Fibroblast of the conjunctiva (primary cell): ENCODE data around the gene HARS1.
"Not testable (repeated sequence)": the region's sequence is repeated elsewhere in the genome, so short reads cannot be mapped to it uniquely, and the experiment has no call there.

ENCODE experiments used
- DNase-seq: peaks from one replicate; pipeline ENCODE4 v3.0.0-alpha.2; 2010; ENCODE audit warnings: low read depth

The HARS1 gene

DNA sequence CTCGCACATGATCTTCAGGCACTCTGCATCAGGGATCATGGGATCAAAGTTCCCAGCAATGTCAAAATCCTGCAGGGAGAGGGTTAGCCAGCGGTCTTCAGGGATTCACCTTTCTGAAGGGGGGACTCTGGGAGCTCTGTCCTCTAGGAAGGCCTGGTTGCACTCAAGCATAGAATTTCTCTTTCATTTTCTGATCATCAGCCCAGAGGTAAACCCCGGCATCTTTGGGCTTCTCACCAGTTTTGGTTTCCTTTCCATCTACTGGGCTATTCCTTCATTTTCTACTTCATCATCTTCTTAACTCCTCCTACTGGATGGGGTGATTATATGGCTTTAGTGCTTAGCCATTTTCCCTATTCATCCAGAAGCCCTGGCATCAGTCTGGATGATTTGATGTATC is 13.2 kb downstream of the HARS1 start:
- no peak for DNase-seq

DNA sequence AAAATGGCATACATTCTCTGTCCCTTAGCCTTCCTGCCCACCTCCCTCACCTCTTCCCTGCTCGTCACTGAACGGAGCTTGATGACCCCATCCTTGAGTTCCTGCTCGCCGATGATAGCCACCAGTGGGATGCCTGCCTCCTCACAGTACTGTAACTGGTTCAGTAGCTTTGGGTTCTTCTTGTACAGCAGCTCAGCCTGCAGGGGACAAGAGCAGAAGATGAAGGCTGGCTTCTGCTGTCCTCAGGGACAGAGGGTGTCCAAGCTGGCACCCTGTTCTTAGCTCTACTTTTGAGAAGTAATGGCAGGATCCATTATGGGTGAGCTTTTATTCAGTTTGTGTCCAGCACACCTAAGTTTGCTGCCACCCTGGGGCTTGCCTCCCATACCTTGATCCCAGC is 16.5 kb downstream of the HARS1 start:
- DNase-seq, result no peak

DNA sequence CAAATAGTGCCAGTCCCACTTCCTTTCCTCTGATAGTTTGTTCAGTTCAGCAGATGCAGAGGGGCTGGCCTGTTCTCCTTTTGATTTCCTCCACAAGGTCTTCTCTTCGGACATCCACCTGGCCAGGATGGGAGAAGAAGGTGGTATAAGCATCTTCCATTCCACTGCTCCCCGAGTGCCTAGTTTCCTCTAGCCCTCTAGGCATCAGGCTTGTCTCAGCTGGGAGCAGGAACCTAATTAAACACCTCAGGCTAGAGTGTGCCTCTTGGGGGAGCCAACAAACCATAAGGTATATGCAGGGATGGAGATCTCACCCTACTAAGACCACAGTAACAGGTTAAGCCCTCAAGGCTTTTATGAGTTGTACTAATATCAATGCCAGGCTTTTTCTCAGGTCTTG is 17.0 kb downstream of the HARS1 start:
- no peak for DNase-seq

DNA sequence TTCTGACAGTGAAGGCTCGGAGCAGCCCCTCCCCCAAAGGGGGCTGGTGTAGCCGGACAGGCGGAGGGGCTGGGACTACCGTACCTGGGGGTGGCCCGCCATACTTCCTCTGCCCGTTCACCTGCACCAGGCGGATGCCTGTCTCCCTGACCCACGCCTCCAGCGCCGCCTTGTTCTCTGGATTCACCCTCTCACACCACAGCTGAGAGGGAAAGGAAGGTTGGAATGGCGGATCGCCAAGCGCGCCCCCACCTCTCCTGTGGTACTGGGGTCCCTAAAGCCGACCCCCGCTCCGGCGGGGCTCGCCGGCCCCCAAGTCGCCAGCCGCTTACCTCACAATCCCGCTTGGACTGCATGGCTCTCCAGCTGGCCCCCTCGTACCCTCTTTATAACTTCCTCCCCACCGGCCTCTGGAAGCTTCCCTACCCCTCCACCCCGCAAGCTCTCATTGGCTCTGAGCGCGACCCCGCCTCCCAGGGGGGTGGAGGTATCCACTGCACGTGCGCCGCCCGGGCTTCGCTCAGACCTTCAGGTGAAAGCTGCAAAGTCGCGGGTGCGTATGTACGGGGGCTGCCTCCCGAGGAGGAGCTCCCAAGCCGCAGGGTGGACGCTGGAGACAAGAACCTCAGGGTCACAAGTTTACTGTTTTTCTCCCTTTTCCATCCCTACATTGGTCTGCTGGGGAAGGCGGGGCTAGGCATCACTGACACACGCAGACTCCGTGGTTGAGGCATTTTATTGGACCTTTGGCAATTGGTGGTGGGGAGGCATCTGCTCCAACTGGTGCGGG is 17.8 kb downstream of the HARS1 start, which contains the start of gene DND1:
TSS of gene DND1 (minus strand) at position 390 of the 790 bp plus-strand sequence. CDS start at position 356, 34 bp downstream.
- DNase-seq, result no peak

DNA sequence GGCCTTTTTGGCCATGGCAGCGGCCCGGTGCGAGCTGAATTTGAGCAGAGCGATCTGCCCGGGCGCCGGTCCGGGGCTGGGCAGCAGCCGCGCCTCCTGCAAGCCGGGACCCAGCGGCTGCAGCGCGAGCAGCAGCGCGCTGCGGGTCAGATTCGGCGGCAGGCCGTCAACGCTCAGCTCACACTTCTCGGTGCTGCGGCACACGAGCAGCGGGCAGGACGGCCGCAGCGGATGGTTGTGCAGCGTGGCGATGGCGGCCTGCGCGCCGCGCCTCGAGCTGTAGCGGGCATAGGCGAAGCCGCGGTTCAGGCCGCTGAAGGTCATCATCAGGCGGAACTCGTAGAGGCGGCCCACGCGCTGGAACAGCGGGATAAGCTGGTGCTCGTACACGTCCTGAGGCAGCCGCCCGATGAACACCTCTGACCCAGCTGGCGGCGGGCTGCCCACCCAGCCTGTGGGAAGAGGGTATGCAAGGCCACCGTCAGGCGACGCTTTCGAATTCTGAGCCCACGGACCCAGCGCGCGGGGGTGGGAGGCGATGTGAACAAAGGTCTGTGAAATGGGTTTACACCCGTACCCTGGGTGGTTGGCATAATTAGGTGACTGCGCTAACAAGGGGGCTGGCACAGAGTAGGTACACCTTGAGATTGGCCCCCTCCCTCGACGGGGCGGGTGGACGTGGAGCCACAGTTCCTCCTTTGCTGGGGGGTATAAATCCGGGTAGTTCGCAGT is 18.5 kb downstream of the HARS1 start:
- DNase-seq, result no peak

DNA sequence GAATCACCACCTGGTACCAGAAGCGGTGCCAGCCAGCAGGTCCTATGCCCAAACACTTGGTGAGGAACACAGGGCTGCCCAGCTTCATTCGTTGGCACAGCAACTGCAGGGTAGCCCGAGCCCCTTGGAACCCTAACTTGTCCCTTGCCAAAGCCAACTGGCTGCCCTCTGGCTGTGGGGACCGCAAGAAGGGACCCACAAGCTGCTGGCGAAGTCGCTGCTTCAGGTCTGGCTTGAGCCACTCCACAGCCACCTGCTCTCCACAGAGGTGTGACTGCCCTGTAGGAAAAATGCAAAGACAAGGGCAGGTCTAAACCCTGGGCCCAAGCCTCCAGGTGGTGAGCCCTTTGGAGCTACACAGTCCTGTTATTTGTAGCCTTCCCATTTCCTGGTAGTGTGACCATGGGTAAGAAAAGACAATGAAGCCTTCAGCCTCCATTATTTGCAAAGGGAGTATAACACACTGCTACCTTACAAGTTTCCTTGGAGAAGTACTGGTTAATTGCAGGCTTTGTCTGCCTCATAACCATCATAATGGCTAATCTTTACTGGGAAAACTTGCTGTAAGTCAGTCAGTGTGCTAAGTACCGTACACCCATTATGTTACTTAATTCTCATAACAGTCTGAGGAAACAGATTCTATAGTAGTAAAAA is 19.6 kb downstream of the HARS1 start:
- DNase-seq, result no peak

DNA sequence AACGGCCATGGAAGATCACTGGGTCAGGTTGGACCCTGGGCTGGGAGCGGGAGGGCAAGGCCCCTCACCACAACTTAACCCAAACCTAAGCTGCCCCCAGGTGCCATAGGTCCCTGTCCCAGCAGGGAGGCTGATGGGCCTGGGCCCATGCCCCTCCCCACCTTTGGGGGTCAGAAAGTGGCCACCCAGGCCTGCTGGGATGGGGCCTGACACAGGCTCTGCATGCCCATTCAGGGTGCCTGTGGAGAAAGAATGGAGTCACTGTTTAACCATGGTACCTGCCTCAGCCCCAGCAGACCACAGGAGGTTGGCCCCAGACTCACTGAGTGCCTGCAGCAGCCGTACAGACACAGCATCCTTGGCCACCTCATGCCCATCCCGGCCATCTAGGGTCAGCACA is 20.1 kb downstream of the HARS1 start:
- not testable (repeated sequence) for DNase-seq

DNA sequence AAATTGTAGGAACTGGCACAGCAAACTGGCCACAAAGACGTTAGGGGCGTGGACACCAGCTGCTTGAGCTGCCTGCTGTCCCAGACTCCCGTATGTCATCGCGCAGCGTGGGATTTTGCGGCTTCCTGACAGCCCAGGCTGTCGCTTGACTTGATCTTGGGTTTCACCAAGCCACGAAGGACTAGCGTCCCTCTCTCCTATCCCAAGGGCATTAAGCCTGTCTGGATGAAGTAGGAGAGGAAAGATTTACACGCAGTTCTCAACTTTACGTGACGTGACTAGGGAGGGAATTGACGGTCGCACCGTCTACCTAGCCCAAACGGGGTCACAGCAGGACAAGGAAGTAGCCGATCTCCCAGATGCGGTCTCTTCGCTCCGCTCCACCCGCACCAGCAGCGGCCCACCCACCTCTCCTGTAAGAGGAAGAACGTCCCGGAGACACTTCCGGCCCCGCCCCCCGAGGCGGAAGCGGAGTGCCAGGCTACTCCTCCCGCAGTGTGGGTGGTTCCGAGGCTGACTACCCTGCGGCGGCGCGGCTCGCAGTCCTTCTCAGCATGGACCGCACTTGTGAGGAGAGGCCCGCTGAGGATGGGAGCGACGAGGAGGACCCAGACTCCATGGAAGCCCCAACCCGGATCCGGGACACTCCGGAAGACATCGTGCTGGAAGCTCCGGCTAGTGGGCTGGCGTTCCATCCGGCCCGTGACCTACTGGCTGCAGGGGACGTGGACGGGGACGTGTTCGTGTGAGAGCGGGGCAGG is 26.6 kb downstream of the HARS1 start, which contains the start of gene WDR55:
TSS of gene WDR55 (plus strand) at position 546 of the 761 bp plus-strand sequence. CDS start at position 555, 9 bp downstream.
- DNase-seq, result peak; percentile 76

DNA sequence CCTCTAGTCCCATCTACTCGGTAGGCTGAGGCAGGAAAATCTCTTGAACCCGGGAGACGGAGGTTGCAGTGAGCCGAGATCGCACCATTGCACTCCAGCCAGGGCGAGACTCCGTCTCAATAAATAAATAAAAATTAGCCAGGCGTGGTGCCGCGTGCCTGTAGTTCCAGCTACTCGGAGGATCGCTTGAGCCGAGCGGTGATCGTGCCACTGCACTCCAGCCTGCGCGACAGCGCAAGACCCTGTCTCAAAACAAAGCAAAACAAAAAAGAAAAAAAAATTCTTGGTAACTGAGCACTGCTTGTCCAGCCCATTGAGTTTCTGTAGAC is 27.2 kb downstream of the HARS1 start:
- no peak for DNase-seq

DNA sequence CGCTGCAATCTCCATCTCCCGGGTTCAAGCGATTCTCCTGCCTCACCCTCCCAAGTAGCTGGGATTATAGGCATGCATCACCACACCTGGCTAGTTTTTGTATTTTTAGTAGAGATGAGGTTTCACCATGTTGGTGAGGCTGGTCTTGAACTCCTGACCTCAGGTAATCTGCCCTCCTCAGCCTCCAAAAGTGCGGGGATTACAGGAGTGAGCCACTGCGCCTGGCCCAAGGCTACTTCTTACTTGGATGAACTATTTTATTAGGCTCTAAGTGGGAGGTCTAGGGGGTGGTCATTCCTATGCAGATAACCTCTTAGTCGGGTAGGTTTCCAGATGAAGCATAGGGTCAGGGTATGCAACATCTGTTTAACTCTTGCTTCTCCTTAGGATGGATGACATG is 30.8 kb downstream of the HARS1 start:
- not testable (repeated sequence) for DNase-seq

DNA sequence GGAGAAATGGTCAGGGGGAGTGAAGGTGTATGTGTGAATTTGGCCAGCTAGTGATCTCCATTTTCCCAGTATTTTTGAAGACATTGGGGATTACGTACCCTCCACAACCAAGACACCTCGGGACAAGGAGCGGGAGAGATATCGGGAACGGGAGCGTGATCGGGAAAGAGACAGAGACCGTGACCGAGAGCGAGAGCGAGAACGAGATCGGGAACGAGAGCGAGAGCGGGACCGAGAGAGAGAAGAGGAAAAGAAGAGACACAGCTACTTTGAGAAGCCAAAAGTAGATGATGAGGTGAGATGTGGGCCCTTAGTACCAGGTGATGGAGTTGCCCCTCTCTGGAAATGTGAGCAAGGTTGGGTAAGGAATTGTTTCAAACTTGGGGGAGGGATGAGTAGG is 32.3 kb downstream of the HARS1 start:
- DNase-seq, result no peak

DNA sequence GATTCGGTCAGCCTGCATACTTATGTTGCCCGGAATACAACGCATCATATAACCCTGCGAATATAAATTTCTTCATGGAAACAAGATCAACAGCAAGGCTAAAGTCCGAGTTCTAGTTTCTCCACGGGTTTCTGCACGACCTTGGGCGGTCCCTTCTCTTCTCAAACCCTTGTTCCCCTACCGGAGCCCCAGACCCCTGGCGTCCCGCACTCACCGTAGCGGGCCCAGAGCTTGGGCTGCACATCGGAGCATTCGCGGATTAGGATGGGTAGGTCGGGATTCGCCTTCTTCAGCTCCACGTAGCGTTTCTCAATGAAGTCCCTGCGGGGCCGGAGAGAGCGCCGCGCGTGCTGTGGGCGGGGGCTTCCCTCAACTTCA is 44.1 kb downstream of the HARS1 start:
- no peak for DNase-seq

DNA sequence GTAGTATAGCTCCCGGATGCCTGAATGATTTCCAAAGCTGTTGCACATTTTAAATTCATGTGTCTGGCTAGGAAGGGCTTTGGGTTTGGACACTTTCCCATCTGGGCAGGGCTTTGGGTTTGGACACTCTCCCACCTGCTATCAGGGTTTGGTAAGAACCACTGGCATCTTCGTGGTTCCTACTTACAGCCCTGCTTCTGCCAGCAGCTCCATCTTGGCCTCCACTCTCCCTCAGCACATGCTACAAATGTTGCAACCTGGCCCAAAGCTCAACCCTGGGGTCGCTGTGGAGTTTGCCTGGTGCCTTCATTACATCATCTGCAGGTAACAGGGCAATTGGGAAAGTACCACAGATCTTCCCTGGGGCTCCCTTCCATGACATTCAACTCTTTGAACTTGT is 48.5 kb downstream of the HARS1 start:
- no peak for DNase-seq

DNA sequence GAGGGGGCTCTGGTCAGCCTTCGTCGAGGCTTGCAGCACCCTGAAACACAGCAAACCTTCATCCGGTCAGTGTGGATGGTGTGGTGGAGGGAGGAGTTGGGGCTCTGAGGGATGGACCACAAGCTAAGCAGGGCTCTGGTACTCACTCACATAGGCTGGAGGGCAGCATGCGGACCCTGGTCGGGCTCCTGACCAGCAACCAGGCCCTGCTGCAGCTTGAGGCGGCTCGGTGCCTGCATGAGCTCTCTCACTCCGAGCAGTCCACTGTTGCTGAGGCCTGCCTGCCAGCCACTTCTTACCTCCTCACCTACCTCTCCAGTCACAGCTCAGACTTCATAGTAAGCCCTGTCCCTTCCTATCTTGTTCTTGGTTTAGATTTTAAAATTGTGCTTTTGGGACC is 49.5 kb downstream of the HARS1 start:
- no peak for DNase-seq

DNA sequence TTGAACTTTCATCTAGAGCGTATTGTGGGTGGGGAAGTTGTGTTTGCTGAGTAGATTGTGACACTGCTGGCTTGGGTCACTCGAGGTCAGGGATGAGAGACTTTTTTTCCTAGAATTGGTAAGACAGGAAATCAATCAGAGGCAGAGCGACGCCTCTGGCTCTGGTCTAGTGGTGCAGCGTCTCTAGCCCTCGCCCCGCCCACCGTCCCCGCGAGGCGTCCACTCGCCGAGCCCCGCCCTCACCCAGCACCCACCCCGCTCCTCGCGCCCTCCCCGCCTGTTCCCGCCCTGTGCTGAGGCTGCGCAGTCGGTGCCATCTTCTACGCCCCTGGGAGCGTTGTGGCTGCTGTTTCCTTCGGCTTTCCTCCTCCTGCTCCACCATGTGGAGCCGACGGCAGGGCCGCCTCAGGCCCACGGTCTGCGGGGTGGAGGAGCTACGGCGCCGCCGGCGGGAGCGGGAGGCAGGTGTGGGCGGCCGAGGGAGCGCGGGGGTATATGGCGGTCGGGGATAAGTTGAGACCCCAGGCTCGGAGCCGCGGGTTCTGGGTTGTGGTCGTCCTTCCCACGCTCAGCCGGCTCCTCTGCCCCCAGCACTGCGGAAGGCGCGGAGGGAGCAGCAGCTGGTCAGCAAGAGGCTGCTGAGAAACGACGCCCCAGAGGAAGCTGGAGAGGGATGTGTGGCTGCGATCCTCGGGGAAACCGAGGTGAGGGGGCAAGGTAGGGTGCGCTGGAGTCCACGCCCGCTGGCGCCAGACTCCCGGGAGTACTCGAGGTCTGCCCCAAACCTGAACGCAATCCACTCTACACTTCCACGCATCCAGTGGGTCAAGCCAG is 51.8 kb downstream of the HARS1 start, which contains the start of gene TMCO6:
TSS of gene TMCO6 (plus strand) at position 304 of the 834 bp plus-strand sequence. CDS start at position 381, 77 bp downstream.
- peak; percentile 93 for DNase-seq

DNA sequence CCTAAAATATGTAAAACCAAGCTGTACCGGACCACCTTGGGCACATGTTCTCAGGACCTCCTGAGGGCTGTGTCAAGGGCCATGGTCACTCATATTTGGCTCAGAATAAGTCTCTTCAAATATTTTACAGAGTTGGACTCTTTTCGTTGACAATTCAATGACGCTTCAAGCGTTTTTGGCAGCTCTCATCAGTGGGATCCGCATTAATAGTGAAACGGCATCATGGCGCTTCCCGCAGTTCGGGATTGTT is 52.3 kb downstream of the HARS1 start:
- DNase-seq, result not testable (repeated sequence)

DNA sequence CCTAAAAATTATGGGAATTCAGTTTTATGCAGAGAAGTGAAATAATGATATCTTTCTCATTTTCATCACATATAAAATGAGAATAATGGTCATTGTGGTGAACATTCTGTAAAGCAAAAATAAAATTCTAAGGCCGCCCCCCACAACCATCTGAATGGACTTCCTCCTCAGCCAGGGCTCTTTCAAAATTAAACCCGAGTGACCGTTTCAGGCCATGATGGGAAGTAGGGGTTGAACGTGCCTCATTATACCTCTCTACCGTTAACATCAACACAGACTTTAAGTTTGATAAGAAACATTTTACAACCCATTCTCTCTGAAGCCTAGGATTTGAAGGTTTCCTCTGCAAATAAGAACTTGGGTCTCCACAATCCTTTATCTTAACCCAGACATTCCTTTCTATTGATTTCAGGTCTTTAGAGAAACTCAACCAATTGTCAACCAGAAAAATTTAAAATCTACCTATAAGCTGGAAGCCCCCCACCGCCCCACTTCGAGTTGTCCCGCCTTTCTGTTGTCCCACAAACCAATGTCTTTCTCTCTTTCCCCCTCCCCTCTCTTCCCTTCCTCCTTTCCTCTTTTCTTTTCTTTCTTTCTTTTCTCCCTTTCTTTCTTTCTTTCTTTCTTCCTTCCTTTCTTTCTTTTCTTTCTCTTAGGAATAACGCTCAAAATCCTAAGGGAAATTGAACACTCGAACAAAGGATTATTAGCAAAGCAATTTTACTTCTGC is 53.6 kb downstream of the HARS1 start:
- DNase-seq, result no peak

DNA sequence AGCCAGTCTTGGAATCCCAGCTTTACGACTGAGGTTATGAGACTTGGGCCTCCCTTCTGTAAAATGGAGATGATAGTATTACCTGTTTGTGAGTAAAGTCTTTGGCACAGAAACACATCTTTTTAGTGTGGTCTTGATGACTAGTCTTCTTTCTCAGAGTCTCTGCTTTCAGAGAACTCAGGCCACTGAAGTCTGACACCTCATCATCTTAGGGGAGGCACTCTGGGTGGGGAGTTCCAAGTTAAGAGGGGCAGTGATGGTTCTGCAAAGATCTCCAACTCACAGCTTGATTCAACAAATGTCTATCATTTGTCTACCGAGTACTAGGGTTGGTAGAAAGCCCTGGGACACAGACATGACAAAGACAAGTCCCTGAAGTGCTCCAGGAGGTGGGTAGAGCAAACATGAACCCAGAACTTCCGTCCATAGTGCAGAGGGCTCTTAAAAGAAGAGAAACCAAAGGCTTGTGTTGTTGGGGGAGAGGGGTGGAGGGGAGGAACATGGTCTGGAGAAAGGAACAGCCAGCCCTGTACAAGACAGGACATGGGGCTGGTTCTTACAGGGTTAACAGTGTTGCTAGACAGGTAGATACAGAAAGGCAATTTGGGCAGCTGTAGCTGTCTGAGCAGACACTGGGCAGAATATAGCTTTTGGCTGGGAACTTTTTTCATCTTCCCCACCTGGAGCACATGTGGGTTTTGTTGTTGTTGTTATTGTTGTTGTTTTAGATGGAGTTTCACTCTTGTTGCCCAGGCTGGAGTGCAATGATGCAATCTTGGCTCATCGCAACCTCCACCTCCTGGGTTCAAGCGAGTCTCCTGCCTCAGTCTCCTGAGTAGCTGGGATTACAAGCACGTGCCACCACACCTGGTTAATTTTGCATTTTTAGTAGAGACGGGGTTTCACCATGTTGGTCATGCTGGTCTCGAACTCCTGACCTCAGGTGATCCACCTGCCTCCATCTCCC is 55.6 kb downstream of the HARS1 start:
- DNase-seq, result no peak

DNA sequence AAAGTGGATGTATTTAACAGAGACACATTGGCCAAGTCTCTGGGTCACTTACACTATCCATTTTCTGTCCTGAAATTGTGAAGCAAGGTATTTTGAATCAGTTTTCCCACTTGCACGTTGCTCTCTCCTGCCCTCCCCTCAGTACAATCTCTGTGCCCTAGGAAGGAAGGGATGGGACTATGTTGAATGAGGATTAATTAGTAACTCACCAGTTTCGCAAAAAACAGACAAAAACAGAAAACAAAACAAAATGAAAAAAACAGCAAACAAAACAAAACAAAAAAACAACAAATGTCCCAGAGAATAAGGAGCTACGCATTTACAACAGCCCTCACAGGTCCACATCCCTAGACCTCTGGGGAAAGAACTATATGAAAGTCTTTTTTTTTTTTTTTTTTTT is 57.1 kb downstream of the HARS1 start:
- no peak for DNase-seq

DNA sequence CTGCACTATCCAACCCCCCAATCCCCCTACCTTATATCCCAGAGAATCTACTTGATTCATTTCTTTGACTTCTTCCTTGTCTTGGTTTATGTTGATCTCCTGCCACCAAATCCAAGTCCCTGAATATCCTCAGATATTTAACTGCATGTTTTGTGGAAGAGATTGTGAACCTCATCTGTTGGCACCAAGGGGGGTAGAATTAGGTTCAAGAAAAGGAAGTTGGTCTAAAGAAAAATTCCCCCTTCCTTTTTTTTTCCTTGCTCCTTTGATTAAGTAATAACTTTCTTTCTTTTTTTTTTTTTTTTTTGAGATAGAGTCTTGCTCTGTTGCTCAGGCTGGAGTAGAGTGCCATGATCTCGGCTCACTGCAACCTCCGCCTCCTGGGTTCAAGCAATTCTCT is 57.7 kb downstream of the HARS1 start:
- DNase-seq, result no peak
